ENCODE data around the gene RGS12.

GRCh38 chr4:3285558-3286334, 7.1 kb upstream of the RGS12 start:
- TF ChIP-seq CTCF (IDR thresholded peaks at IDR 0.05 in 8 of 11, conservative IDR thresholded peaks at IDR 0.05 in 3 of 11) (no peak), POLR2AphosphoS5 (IDR thresholded peaks at IDR 0.05) (peak in 2 of 3 donors; percentile 12 to 37), POLR2A (IDR thresholded peaks at IDR 0.05) (no peak)

All from spleen (tissue), 7 donors.